Endodermal cell (in vitro differentiated cells): ENCODE data around the gene CDH26. TPM values are rescaled to one million over a fixed set of nuclear protein-coding genes. Genes with fewer than 3 reads are reported as not detected.

ENCODE experiments used
- DNase-seq: peaks from one replicate; pipeline ENCODE4 v3.0.0-alpha.2; 2017
- H3K27ac ChIP-seq: 2 replicates; pipeline ENCODE4 v1.5.1; 2013; ENCODE audit warnings: mild to moderate bottlenecking, low read depth, low read length, moderate library complexity
- H3K27me3 ChIP-seq: 2 replicates; pipeline ENCODE4 v1.6.1; 2013; ENCODE audit warnings: mild to moderate bottlenecking, low read length, moderate library complexity; ENCODE audit not compliant: insufficient read depth, control insufficient read depth, poor library complexity, severe bottlenecking
- H3K36me3 ChIP-seq: 2 replicates; pipeline ENCODE4 v1.7.0; 2013; ENCODE audit warnings: mild to moderate bottlenecking, low read length, moderate library complexity; ENCODE audit not compliant: control insufficient read depth, insufficient read depth
- H3K4me1 ChIP-seq: one replicate; pipeline ENCODE4 v1.7.0; 2013; ENCODE audit warnings: low read length; ENCODE audit not compliant: control insufficient read depth, insufficient read depth
- H3K4me3 ChIP-seq: 2 replicates; pipeline ENCODE4 v1.5.1; 2013; ENCODE audit warnings: mild to moderate bottlenecking, low read length, moderate library complexity
- H3K9ac ChIP-seq: 2 replicates; pipeline ENCODE4 v1.6.1; 2013; ENCODE audit warnings: mild to moderate bottlenecking, low read length, moderate library complexity; ENCODE audit not compliant: poor library complexity, severe bottlenecking; ENCODE audit errors: extremely low read depth
- H3K9me3 ChIP-seq: 2 replicates; pipeline ENCODE4 v1.6.1; 2013; ENCODE audit warnings: mild to moderate bottlenecking, low read length, moderate library complexity; ENCODE audit not compliant: control insufficient read depth
- H3K27ac Mint-ChIP-seq: 2 replicates; pipeline ENCODE4 v1.8.0; 2020; ENCODE audit warnings: mixed read lengths
- H3K27me3 Mint-ChIP-seq: 2 replicates; pipeline ENCODE4 v1.8.0; 2021; ENCODE audit warnings: mild to moderate bottlenecking, mixed read lengths; ENCODE audit not compliant: insufficient read depth
- H3K36me3 Mint-ChIP-seq: 2 replicates; pipeline ENCODE4 v1.8.0; 2020; ENCODE audit warnings: low read depth, mixed read lengths
- H3K4me1 Mint-ChIP-seq: 2 replicates; pipeline ENCODE4 v1.8.0; 2020; ENCODE audit warnings: mixed read lengths
- H3K4me3 Mint-ChIP-seq: 2 replicates; pipeline ENCODE4 v1.8.0; 2020; ENCODE audit warnings: mild to moderate bottlenecking, moderate library complexity, mixed read lengths
- H3K9me3 Mint-ChIP-seq: 2 replicates; pipeline ENCODE4 v1.8.0; 2020; ENCODE audit warnings: mild to moderate bottlenecking, mixed read lengths
- CTCF ChIP-seq: fragments of 200-600 bp; sonication (generic); conservative IDR thresholded peaks from 2 replicates; pipeline ENCODE4 v1.5.0; 2021; ENCODE audit warnings: antibody characterized with exemption, mild to moderate bottlenecking
- WGBS, 2 experiments: methylation state at CpG; one replicate each; pipeline versions ENCODE4 v1.1.5 to v1.1.7; 2013; ENCODE audit warnings: missing lambda C conversion rate in 2 of 2, mixed read lengths in 1 of 2; ENCODE audit not compliant: insufficient coverage in 1 of 2, insufficient read length in 1 of 2; 5-methylcytosine and 5-hydroxymethylcytosine counted together
- total RNA-seq, 2 donors: library from RNA; stranded (reverse); fragmentation: NEBNext Ultra II Directional in 1 of 2; extraction: Animal tissue kit (Norgen Biotek cat#: 25700) in 1 of 2; gene quantifications; 2 replicates in 1 of 2; 3 replicates in 1 of 2; pipeline ENCODE4 v1.2.1, GENCODE V29; 2021

The CDH26 gene
- total RNA-seq, 2 donors from 2014 or later = 0.97 to 2.0 TPM

GRCh38 chr20:60034231-60035110, 76.2 kb downstream of the CDH26 start:
- DNase-seq = peak; percentile 43
- Histone ChIP-seq H3K9me3 (peaks cover 4% of the 10 kb centered on the region), H3K4me3 (no peak overlapping the region), H3K9ac (no peak overlapping the region), H3K27me3 (no peaks in the 10 kb centered on the region), H3K36me3 (no peaks in the 10 kb centered on the region), H3K4me1 (no peaks in the 10 kb centered on the region), H3K27ac (peak overlapping the region; percentile 58)
- 72 to 80% methylated on average over 8 to 9 of the region's 9 CpGs for WGBS, 2 experiments
- H3K4me1 Mint-ChIP-seq = peaks cover 16% of the 10 kb centered on the region
- no peak overlapping the region for H3K4me3 Mint-ChIP-seq
- no peak overlapping the region for H3K27ac Mint-ChIP-seq
- H3K9me3 Mint-ChIP-seq = peaks cover 8% of the 10 kb centered on the region
- no peaks in the 10 kb centered on the region for H3K36me3 Mint-ChIP-seq
- H3K27me3 Mint-ChIP-seq = peaks cover 7% of the 10 kb centered on the region
- no peak for TF ChIP-seq CTCF

- H3K36me3 ChIP-seq = no peaks in the 10 kb centered on the region
- peaks cover 4% of the 10 kb centered on the region for H3K9me3 ChIP-seq
- TF ChIP-seq CTCF = no peak
- H3K27me3 Mint-ChIP-seq = peaks cover 4% of the 10 kb centered on the region
- WGBS, 2 experiments = 90 to 100% methylated on average over 2 to 6 of the region's 6 CpGs
- H3K27ac ChIP-seq = no peak overlapping the region
- DNase-seq = no peak
- no peak overlapping the region for H3K9ac ChIP-seq
- H3K4me3 ChIP-seq = no peak overlapping the region
- no peaks in the 10 kb centered on the region for H3K27me3 ChIP-seq
- peaks cover 8% of the 10 kb centered on the region for H3K9me3 Mint-ChIP-seq
- no peaks in the 10 kb centered on the region for H3K36me3 Mint-ChIP-seq
- peaks cover 5% of the 10 kb centered on the region for H3K4me1 ChIP-seq
- peaks cover 24% of the 10 kb centered on the region for H3K4me1 Mint-ChIP-seq
- H3K4me3 Mint-ChIP-seq = no peak overlapping the region
- no peak overlapping the region for H3K27ac Mint-ChIP-seq
These were observed 77.3 kb downstream of the CDH26 start for GRCh38 chr20:60035486-60035885.

GRCh38 chr20:60036346-60036745, 78.1 kb downstream of the CDH26 start:
- no peak overlapping the region for H3K9ac ChIP-seq
- H3K4me3 Mint-ChIP-seq = no peak overlapping the region
- peaks cover 33% of the 10 kb centered on the region for H3K4me1 Mint-ChIP-seq

More at GRCh38 chr20:60036346-60036745, 78.1 kb downstream of the CDH26 start:
- Mint-ChIP-seq H3K27me3 (peaks cover 4% of the 10 kb centered on the region), H3K27ac (peak overlapping the region; percentile 44), H3K9me3 (peaks cover 8% of the 10 kb centered on the region), H3K36me3 (no peaks in the 10 kb centered on the region)
- no peak overlapping the region for H3K27ac ChIP-seq
- H3K9me3 ChIP-seq = peaks cover 4% of the 10 kb centered on the region
- peaks cover 11% of the 10 kb centered on the region for H3K4me1 ChIP-seq
- H3K4me3 ChIP-seq = no peak overlapping the region
- H3K36me3 ChIP-seq = no peaks in the 10 kb centered on the region
- DNase-seq = no peak
- no peaks in the 10 kb centered on the region for H3K27me3 ChIP-seq
- no peak for TF ChIP-seq CTCF
- WGBS, 2 experiments = 93 to 100% methylated on average over 3 to 4 of the region's 4 CpGs
